Smooth muscle cell (in vitro differentiated cells): Measurements from ENCODE around the gene RBM28. TPM values are rescaled to one million over a fixed set of nuclear protein-coding genes. Genes with fewer than 3 reads are reported as not detected.

ENCODE experiments used
- DNase-seq: peaks from one replicate; lab custom pipeline; 2025; ENCODE audit not compliant: unreplicated experiment; lab: John Stamatoyannopoulos, UW
- H2AFZ ChIP-seq: fragments of 200-600 bp; sonication (generic); 2 replicates; pipeline ENCODE4 v1.6.0; 2016; ENCODE audit warnings: antibody characterized with exemption, low read depth, mild to moderate bottlenecking
- H3F3A ChIP-seq: fragments of 200-600 bp; sonication (generic); 2 replicates; pipeline ENCODE4 v1.6.0; 2017; ENCODE audit warnings: antibody characterized with exemption, low read depth
- H3K27ac ChIP-seq: fragments of 200-600 bp; sonication (generic); 2 replicates; pipeline ENCODE4 v1.5.1; 2016; ENCODE audit warnings: low read depth, mild to moderate bottlenecking
- H3K27me3 ChIP-seq: fragments of 200-600 bp; sonication (generic); 2 replicates; pipeline ENCODE4 v1.6.1; 2016; ENCODE audit warnings: low read depth, mild to moderate bottlenecking
- H3K36me3 ChIP-seq: fragments of 200-600 bp; sonication (generic); 2 replicates; pipeline ENCODE4 v1.5.1; 2016; ENCODE audit warnings: low read depth
- H3K4me1 ChIP-seq: fragments of 200-600 bp; sonication (generic); 2 replicates; pipeline ENCODE4 v1.5.1; 2016; ENCODE audit warnings: low read depth
- H3K4me2 ChIP-seq: fragments of 200-600 bp; sonication (generic); 2 replicates; pipeline ENCODE4 v1.6.0; 2016; ENCODE audit warnings: mild to moderate bottlenecking
- H3K4me3 ChIP-seq: fragments of 200-600 bp; sonication (generic); 2 replicates; pipeline ENCODE4 v1.5.1; 2016; ENCODE audit warnings: mild to moderate bottlenecking
- H3K79me2 ChIP-seq: fragments of 200-600 bp; sonication (generic); 2 replicates; pipeline ENCODE4 v1.6.0; 2016; ENCODE audit warnings: low read depth, mild to moderate bottlenecking
- H3K9ac ChIP-seq: fragments of 200-600 bp; sonication (generic); 2 replicates; pipeline ENCODE4 v1.6.0; 2016; ENCODE audit warnings: low read depth
- H3K9me3 ChIP-seq: fragments of 200-600 bp; sonication (generic); replicated peaks from 2 replicates; pipeline ENCODE4 v1.5.1; 2016; ENCODE audit warnings: low read depth
- H4K20me1 ChIP-seq: fragments of 200-600 bp; sonication (generic); 2 replicates; pipeline ENCODE4 v1.6.0; 2016; ENCODE audit warnings: low read depth
- CTCF ChIP-seq: fragments of 200-600 bp; sonication (generic); IDR thresholded peaks from 2 replicates; pipeline ENCODE4 v1.5.1; 2017; ENCODE audit warnings: borderline replicate concordance, mild to moderate bottlenecking, antibody characterized with exemption; ENCODE audit not compliant: insufficient read depth, poor library complexity, severe bottlenecking
- WGBS: methylation state at CpG from one replicate; pipeline ENCODE4 v1.1.7; 2016; ENCODE audit warnings: low lambda C conversion rate; 5-methylcytosine and 5-hydroxymethylcytosine counted together
- polyA plus RNA-seq: library from polyadenylated mRNA; unstranded; fragments of >200 nt; fragmentation: Nextera tagmentation; extraction: Ambion mirVana; gene quantifications from 2 replicates; pipeline ENCODE4 v1.2.1, GENCODE V29; 2016
- total RNA-seq: library from RNA; depleted of rRNA; stranded (reverse); fragments of >200 nt; gene quantifications from 2 replicates; pipeline ENCODE4 v1.2.3, GENCODE V29; 2014

Gene RBM28
- total and polyA plus RNA-seq, 2 experiments from 2014 or later = 13.7 to 23.2 TPM

GRCh38 chr7:128364166-128364870, 20.6 kb upstream of the RBM28 start:
- no peak overlapping the region for H3K4me3 ChIP-seq
- no peak overlapping the region for H3K4me2 ChIP-seq
- no peaks in the 10 kb centered on the region for H3K79me2 ChIP-seq
- no peaks in the 10 kb centered on the region for H4K20me1 ChIP-seq
- H2AFZ ChIP-seq = no peak overlapping the region
- 80% methylated on average over 4 of the region's 4 CpGs for WGBS
- TF ChIP-seq CTCF = no peak
- H3K9me3 ChIP-seq = no peaks in the 10 kb centered on the region
- H3K27ac ChIP-seq = no peak overlapping the region
- H3K36me3 ChIP-seq = no peaks in the 10 kb centered on the region
- H3K4me1 ChIP-seq = peaks cover 7% of the 10 kb centered on the region
- peaks cover 6% of the 10 kb centered on the region for H3F3A ChIP-seq
- peaks cover 63% of the 10 kb centered on the region for H3K27me3 ChIP-seq
- no peak overlapping the region for H3K9ac ChIP-seq
- DNase-seq = no peak

- Histone ChIP-seq H3K9me3 (no peaks in the 10 kb centered on the region), H4K20me1 (no peaks in the 10 kb centered on the region), H2AFZ (no peak overlapping the region), H3K4me3 (no peak overlapping the region), H3K9ac (no peak overlapping the region), H3K79me2 (no peaks in the 10 kb centered on the region), H3K4me2 (no peak overlapping the region), H3K4me1 (peaks cover 7% of the 10 kb centered on the region), H3F3A (peaks cover 6% of the 10 kb centered on the region), H3K36me3 (no peaks in the 10 kb centered on the region), H3K27me3 (peaks cover 63% of the 10 kb centered on the region), H3K27ac (no peak overlapping the region)
- no peak for TF ChIP-seq CTCF
- no peak for DNase-seq
- WGBS = 82% methylated on average over 6 of the region's 6 CpGs
Measured at GRCh38 chr7:128363261-128363721, 19.6 kb upstream of the RBM28 start.

- no peak for TF ChIP-seq CTCF
- DNase-seq = no peak
- 76% methylated on average over 4 of the region's 4 CpGs for WGBS
- Histone ChIP-seq H3F3A (peaks cover 6% of the 10 kb centered on the region), H3K9ac (no peak overlapping the region), H3K4me2 (no peak overlapping the region), H3K36me3 (no peaks in the 10 kb centered on the region), H3K79me2 (no peaks in the 10 kb centered on the region), H3K27ac (no peak overlapping the region), H3K9me3 (no peaks in the 10 kb centered on the region), H3K27me3 (peaks cover 59% of the 10 kb centered on the region), H4K20me1 (no peaks in the 10 kb centered on the region), H3K4me1 (peaks cover 7% of the 10 kb centered on the region), H3K4me3 (no peak overlapping the region), H2AFZ (no peak overlapping the region)
Measured at GRCh38 chr7:128362670-128363069, 19.0 kb upstream of the RBM28 start.
